HTERT RPE-1 (cell line): ENCODE data around the gene ERMN.
"Not testable (repeated sequence)": the region's sequence is repeated elsewhere in the genome, so short reads cannot be mapped to it uniquely, and the experiment has no call there.

Source experiments
- in situ Hi-C: fragments of 300-500 bp; cut with MboI; formaldehyde crosslinking; loops from 4 replicates; pipeline ENCODE4 v1.14.3; 2020; ENCODE audit warnings: low sequenced_read_pairs

ERMN gene

GRCh38 chr2:157301307-157301706 is 24.3 kb downstream of the ERMN start:
- in situ Hi-C loops = no loop called here

GRCh38 chr2:157296958-157297357 is 28.7 kb downstream of the ERMN start:
- in situ Hi-C loops = no loop called here

GRCh38 chr2:157296490-157296889 is 29.1 kb downstream of the ERMN start:
- in situ Hi-C loops = no loop called here

- in situ Hi-C loops = no loop called here
Observed at GRCh38 chr2:157292853-157293252, 32.8 kb downstream of the ERMN start.

GRCh38 chr2:157291018-157291417 is 34.6 kb downstream of the ERMN start:
- in situ Hi-C loops = no loop called here

- in situ Hi-C loops = no loop called here
Observed at GRCh38 chr2:157290525-157290924, 35.1 kb downstream of the ERMN start.

- in situ Hi-C loops = no loop called here
Observed at GRCh38 chr2:157287160-157287559, 38.5 kb downstream of the ERMN start.

GRCh38 chr2:157283468-157283867 is 42.2 kb downstream of the ERMN start:
- in situ Hi-C loops = no loop called here

GRCh38 chr2:157281316-157281715 is 44.3 kb downstream of the ERMN start:
- in situ Hi-C loops = no loop called here

GRCh38 chr2:157279311-157279710 is 46.3 kb downstream of the ERMN start:
- in situ Hi-C loops = not testable (repeated sequence)

GRCh38 chr2:157271590-157272203 is 53.9 kb downstream of the ERMN start:
- in situ Hi-C loops = no loop called here

- in situ Hi-C loops = no loop called here
Observed at GRCh38 chr2:157269922-157270321, 55.7 kb downstream of the ERMN start.

GRCh38 chr2:157269060-157269459 is 56.6 kb downstream of the ERMN start:
- in situ Hi-C loops = no loop called here
